ENCODE results near the gene DPCD.
A peak's percentile ranks its signal among the peaks of the same experiment; 100 is the strongest.
"Not testable (repeated sequence)": the region's sequence is repeated elsewhere in the genome, so short reads cannot be mapped to it uniquely, and the experiment has no call there.

DPCD gene

DNA sequence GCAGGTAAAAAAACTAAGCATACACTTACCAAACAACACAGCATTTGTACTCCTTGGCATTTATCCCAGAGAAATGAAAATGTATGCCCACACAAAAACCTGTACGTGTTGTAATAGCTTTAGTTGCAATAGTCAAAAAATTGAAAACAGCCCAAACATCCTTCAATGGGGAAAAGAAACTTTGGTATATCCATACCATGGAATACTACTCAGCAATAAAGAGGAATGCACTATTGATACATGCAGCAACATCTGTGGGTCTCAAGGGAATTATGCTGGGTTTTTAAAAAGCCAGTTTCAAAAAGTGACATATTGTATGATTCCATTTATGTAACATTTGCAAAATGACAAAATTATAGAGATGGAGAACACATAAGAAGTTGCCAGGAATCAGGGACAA is 35.4 kb downstream of the DPCD start:
- DNase-seq, result no peak

- no peak for DNase-seq
Observed at GRCh38 chr10:101624526-101625102, 36.5 kb downstream of the DPCD start.

GRCh38 chr10:101625821-101626412 is 37.8 kb downstream of the DPCD start:
- no peak for DNase-seq

GRCh38 chr10:101629837-101630632 is 41.9 kb downstream of the DPCD start:
- no peak for DNase-seq

DNA sequence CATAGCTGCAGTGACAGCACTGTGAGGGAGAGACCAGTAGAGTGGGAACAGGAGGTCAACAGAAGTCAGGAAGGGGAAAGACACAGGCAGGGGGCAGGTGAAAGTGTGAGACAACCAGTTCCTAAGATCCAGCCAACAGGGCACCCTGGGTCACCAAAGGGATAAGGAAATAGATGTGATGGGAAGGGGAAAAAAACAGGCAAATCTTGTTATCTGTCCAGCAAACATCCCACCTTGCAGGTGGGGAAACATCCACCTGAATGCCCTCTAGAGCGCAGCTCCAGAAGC is 42.5 kb downstream of the DPCD start:
- DNase-seq, result no peak

DNA sequence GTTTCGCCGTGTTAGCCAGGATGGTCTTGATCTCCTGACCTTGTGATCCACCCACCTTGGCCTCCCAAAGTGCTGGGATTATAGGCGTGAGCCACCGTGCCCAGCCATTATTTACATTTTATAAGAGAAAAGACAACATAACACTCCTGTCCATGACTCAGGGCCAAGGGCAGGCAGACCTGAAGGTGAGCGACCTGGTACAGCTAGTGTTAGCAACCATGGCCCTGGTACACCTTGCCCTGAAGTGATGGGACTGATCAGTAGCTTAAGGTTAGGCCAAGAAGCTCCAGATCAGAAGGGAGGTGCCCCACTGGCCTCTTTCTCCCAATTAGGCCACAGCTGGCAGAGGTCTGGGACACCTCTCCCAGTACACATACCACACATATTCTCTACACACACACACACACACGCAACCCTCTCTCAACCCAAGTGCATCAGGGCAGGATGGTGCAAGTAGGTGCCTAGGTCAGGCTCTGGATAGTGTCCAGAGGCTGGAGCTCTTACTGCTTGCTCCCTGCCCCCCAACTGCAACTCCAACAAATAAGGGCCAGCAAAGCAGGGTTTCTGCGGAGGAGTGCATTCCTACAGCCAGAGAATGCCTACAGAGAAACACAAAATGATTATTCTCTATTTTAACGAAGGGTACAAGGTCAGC is 43.8 kb downstream of the DPCD start:
- DNase-seq, result no peak

DNA sequence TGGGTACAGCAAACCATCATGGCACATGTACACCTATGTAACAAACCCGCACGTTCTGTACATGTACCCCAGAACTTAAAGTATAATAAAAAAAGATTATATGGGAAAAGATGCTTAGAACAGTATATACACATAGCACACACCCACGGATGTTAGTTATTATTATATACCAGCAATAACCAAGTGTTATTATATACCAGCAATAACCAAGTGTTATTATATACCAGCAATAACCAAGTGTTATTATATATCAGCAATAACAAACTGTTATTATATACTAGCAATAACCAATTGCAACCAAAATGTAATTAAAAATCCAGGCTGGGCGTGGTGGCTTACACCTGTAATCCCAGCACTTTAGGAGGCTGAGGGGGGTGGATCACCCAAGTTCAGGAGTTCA is 45.4 kb downstream of the DPCD start:
- not testable (repeated sequence) for DNase-seq

DNA sequence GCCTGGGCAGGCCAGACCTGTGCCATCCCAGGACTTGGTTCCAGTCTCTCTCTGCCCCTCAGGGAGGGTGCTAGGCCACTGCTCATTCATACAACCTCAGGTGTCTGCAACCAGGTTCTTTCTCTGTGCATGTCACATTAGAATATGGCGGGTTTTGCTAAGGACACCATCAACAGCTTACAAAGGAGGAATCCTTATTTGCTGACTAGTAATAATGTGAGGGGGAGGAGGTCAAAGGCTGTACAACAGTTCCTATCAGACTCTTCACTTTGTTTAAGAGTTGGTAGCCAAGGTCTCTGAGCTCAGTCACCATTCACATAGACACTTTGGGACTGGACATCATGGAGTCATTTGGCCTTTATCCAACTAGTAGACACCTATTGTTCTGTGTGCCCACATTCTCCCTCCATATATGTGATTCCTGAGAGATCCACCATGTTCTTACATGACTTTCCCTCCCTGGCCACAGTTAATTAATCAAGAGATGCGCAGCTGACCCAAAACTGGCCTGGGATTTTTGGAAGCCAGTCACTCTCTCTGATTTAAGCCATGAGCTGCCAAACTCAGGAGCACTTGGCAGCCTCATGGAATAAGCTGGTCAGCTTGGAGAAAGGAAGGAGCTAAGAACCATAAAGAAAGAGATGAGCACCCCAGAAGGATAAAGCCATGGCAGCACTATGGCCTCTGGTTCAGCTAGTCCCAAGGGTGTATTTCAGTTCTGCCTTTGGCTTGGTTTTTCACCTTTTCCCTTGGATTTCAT is 51.2 kb downstream of the DPCD start:
- DNase-seq, result no peak

- no peak for DNase-seq
Observed at GRCh38 chr10:101643546-101643945, 55.4 kb downstream of the DPCD start.

DNA sequence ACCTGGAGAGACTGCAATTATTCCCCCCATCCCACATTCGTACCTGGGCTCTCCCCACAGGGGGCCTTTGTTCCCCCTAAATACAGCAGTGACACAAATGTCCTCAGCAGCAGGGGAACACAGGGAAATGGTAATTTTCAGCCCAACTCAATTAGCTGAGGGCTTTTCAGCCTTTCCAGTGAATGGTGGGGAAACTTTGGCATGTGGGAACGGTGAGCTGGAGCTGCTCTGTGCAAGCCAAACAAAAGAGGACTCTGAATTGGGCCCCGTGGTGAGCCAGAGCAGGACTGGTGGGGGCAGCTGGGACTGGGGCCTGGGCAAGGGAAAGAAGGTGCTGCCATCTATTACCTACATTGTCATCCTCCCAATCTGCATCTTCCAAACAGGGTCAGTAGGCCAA is 55.9 kb downstream of the DPCD start:
- no peak for DNase-seq

GRCh38 chr10:101645659-101646058 is 57.5 kb downstream of the DPCD start:
- no peak for DNase-seq

DNA sequence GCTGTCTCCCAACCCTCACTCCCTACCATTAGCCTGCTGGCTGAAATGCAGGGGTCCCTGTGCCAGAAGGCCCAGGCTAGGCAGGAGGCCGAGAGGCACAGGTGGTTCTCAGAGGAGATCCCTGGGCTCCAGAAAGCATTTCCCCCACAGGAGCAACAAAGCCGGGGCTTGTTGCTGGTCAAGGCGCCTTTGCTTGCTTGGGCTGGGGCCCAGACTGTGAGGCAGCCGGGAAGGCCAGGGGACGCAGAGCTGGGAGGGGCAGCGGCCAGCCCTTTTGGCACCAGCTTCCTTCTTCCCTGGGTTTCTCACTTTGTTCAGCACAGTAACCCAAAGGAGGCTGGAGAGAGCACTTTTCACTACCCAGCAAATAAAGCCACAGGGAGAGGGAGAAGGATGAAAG is 58.2 kb downstream of the DPCD start:
- peak; percentile 60 for DNase-seq

GRCh38 chr10:101647255-101647654 is 59.1 kb downstream of the DPCD start:
- no peak for DNase-seq

- DNase-seq, result no peak
Observed at GRCh38 chr10:101649525-101650085, 61.5 kb downstream of the DPCD start.

DNA sequence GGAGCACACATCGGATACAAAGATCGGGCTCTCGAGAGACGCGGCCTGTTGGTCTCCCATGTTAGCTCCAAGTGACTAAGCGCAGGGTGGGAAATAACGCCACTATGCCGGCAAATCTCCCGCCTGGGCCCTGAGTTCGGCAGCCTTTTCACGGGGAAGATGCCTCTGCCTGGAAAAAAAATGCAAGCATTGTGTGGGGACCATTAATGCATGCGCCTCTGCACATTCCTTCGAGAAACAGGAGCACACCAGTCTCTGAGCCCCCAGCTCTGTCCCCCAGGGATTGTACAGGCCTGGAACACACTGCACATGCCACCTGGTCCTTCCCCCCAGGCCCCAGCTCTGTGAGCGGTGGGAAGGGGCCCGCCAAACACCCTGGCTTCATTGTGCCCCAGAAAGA is 62.7 kb downstream of the DPCD start:
- DNase-seq, result no peak

DNA sequence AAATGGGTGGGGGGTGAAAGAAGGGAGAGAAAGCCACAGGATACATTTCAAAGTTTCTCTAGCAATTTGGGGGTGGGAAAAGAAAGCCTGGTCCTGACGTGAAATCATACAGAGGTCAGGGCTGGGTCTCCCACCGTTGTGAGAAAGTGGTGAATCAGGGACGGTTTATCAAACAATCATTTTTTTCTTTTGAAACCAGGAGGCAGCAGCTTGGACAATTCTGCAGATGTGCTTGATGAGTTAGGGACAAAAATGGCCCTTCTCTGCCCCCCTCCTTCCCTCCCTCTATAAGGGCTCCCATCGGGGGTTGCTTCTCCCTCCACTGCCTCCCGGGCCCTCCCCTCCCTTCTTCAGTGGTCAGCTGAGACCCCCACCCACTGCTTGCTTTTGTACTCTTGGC is 63.2 kb downstream of the DPCD start:
- DNase-seq, result no peak

- DNase-seq, result no peak
Observed at GRCh38 chr10:101653536-101653935, 65.4 kb downstream of the DPCD start.

DNA sequence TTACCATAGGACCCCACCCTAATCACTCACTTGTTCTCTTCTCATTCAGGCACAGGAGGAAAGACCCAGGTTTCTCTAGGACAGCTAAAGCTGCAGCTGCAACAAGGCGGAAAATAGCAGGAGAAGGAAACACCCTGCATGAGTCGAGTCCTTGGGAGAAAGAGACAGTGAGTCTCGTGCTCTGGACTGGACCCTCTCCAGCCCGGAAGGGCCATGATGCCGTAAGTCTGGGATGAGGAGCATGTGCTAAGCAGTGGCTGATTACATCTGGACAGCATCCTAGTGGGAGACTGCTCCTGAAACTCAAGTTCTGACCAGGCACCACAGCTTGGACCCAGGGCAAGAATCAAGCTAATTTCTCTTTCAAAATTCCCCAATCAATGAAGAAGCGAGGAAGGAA is 67.4 kb downstream of the DPCD start:
- no peak for DNase-seq

GRCh38 chr10:101656890-101657289 is 68.8 kb downstream of the DPCD start:
- no peak for DNase-seq

GRCh38 chr10:101658975-101659374 is 70.9 kb downstream of the DPCD start:
- no peak for DNase-seq

Data from right hindlimb (tissue), 1 donor.